Progenitor cell of endocrine pancreas (in vitro differentiated cells): ENCODE data around the gene KCNQ1OT1. TPM values are rescaled to one million over a fixed set of nuclear protein-coding genes. Genes with fewer than 3 reads are reported as not detected.

Experiments
- DNase-seq: peaks from one replicate; pipeline ENCODE4 v3.0.0; 2021; ENCODE audit warnings: low spot score; ENCODE audit not compliant: unreplicated experiment
- H3K27ac Mint-ChIP-seq: 2 replicates; pipeline ENCODE4 v1.8.0; 2021; ENCODE audit warnings: mild to moderate bottlenecking, moderate library complexity, mixed read lengths
- H3K27me3 Mint-ChIP-seq: 2 replicates; pipeline ENCODE4 v1.8.0; 2021; ENCODE audit warnings: mixed read lengths
- H3K36me3 Mint-ChIP-seq: 2 replicates; pipeline ENCODE4 v1.8.0; 2022; ENCODE audit warnings: mixed read lengths; ENCODE audit not compliant: insufficient read depth
- H3K4me1 Mint-ChIP-seq: 2 replicates; pipeline ENCODE4 v1.8.0; 2021; ENCODE audit warnings: low read depth, mixed read lengths
- H3K4me3 Mint-ChIP-seq: 2 replicates; pipeline ENCODE4 v1.8.0; 2021; ENCODE audit warnings: low read depth, mild to moderate bottlenecking, moderate library complexity, mixed read lengths
- H3K9me3 Mint-ChIP-seq: 2 replicates; pipeline ENCODE4 v1.8.0; 2021; ENCODE audit warnings: low read depth, mixed read lengths
- CTCF ChIP-seq: fragments of 200-600 bp; sonication (generic); IDR thresholded peaks from one replicate; pipeline ENCODE4 v1.5.0; 2021; ENCODE audit warnings: antibody characterized with exemption, mild to moderate bottlenecking; ENCODE audit not compliant: unreplicated experiment
- total RNA-seq: library from RNA; stranded (reverse); gene quantifications from 2 replicates; pipeline ENCODE4 v1.2.1, GENCODE V29; 2021

Gene KCNQ1OT1
- total RNA-seq, 1 donor from 2014 or later, result 18.0 TPM

- TF ChIP-seq CTCF, result no peak
- H3K27ac Mint-ChIP-seq, result peak overlapping the region; percentile 70
- H3K36me3 Mint-ChIP-seq, result no peaks in the 10 kb centered on the region
- no peak overlapping the region for H3K4me3 Mint-ChIP-seq
- H3K4me1 Mint-ChIP-seq, result peaks cover 18% of the 10 kb centered on the region
- peaks cover 6% of the 10 kb centered on the region for H3K27me3 Mint-ChIP-seq
- DNase-seq, result no peak
- H3K9me3 Mint-ChIP-seq, result peaks cover 1% of the 10 kb centered on the region
Measured at GRCh38 chr11:2715716-2716350, 16.0 kb upstream of the KCNQ1OT1 start.

- peaks cover 6% of the 10 kb centered on the region for H3K27me3 Mint-ChIP-seq
- no peak for TF ChIP-seq CTCF
- H3K36me3 Mint-ChIP-seq, result no peaks in the 10 kb centered on the region
- peaks cover 11% of the 10 kb centered on the region for H3K9me3 Mint-ChIP-seq
- no peak overlapping the region for H3K4me3 Mint-ChIP-seq
- no peak overlapping the region for H3K27ac Mint-ChIP-seq
- H3K4me1 Mint-ChIP-seq, result peaks cover 17% of the 10 kb centered on the region
- no peak for DNase-seq
Measured at GRCh38 chr11:2714871-2715270, 15.1 kb upstream of the KCNQ1OT1 start.

- TF ChIP-seq CTCF, result no peak
- no peak for DNase-seq
- Mint-ChIP-seq H3K4me1 (peaks cover 14% of the 10 kb centered on the region), H3K27me3 (peaks cover 8% of the 10 kb centered on the region), H3K27ac (no peak overlapping the region), H3K36me3 (no peaks in the 10 kb centered on the region), H3K4me3 (no peak overlapping the region), H3K9me3 (peaks cover 12% of the 10 kb centered on the region)
Measured at GRCh38 chr11:2714463-2714800, 14.6 kb upstream of the KCNQ1OT1 start.

- peaks cover 12% of the 10 kb centered on the region for H3K9me3 Mint-ChIP-seq
- no peaks in the 10 kb centered on the region for H3K36me3 Mint-ChIP-seq
- DNase-seq, result no peak
- H3K4me1 Mint-ChIP-seq, result peaks cover 8% of the 10 kb centered on the region
- no peak overlapping the region for H3K4me3 Mint-ChIP-seq
- TF ChIP-seq CTCF, result no peak
- H3K27me3 Mint-ChIP-seq, result peaks cover 9% of the 10 kb centered on the region
- H3K27ac Mint-ChIP-seq, result no peak overlapping the region
Measured at GRCh38 chr11:2713661-2714462, 14.1 kb upstream of the KCNQ1OT1 start.

- peaks cover 6% of the 10 kb centered on the region for H3K4me1 Mint-ChIP-seq
- H3K4me3 Mint-ChIP-seq, result no peak overlapping the region
- H3K27me3 Mint-ChIP-seq, result peaks cover 9% of the 10 kb centered on the region
- H3K9me3 Mint-ChIP-seq, result peaks cover 12% of the 10 kb centered on the region
- no peak for TF ChIP-seq CTCF
- H3K36me3 Mint-ChIP-seq, result no peaks in the 10 kb centered on the region
- H3K27ac Mint-ChIP-seq, result no peak overlapping the region
- no peak for DNase-seq
Measured at GRCh38 chr11:2713094-2713493, 13.3 kb upstream of the KCNQ1OT1 start.
